Prostate gland (tissue), 2 donors: Measurements from ENCODE around the gene NTM.

Experiments used
- POLR2A ChIP-seq: fragments of 450-650 bp; IDR thresholded peaks from one replicate; pipeline ENCODE4 v1.6.1; 2016; ENCODE audit warnings: antibody characterized with exemption, mild to moderate bottlenecking
- POLR2AphosphoS5 ChIP-seq: sonication (generic); formaldehyde crosslinking; IDR thresholded peaks from one replicate; pipeline ENCODE4 v1.6.1; 2017; ENCODE audit warnings: antibody characterized with exemption
- TF ChIP-seq, protein P1 (sequence below), 4 experiments: fragments of 200-600 bp in 2 of 4; fragments of 450-650 bp in 2 of 4; sonication (generic) in 2 of 4; IDR thresholded peaks; 1 replicate in 3 of 4; 2 replicates in 1 of 4; pipeline ENCODE4 v1.5.1; 2016 to 2019; ENCODE audit warnings: antibody characterized with exemption in 4 of 4, mild to moderate bottlenecking in 2 of 4, moderate library complexity in 2 of 4

DNA sequence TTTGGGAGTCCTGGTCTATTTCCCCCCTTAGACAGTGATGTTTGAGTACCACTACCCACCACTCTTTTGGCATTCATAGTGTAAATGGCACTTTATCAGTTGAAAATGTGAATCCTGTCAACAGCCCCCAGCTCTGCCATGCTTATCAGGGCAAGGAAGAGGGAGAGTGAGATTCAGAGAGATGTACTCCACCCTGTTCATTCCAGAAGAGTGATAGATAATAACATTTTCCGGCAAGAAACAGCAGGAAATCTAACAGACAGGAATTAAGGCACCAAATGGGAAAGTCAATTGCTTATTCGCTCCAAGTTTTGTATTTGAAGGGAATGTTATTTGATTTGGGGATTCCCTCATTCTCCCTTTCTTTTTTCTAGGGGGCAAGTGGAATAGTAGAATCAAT is 681.9 kb downstream of the NTM start:
- TF ChIP-seq, protein P1, sequence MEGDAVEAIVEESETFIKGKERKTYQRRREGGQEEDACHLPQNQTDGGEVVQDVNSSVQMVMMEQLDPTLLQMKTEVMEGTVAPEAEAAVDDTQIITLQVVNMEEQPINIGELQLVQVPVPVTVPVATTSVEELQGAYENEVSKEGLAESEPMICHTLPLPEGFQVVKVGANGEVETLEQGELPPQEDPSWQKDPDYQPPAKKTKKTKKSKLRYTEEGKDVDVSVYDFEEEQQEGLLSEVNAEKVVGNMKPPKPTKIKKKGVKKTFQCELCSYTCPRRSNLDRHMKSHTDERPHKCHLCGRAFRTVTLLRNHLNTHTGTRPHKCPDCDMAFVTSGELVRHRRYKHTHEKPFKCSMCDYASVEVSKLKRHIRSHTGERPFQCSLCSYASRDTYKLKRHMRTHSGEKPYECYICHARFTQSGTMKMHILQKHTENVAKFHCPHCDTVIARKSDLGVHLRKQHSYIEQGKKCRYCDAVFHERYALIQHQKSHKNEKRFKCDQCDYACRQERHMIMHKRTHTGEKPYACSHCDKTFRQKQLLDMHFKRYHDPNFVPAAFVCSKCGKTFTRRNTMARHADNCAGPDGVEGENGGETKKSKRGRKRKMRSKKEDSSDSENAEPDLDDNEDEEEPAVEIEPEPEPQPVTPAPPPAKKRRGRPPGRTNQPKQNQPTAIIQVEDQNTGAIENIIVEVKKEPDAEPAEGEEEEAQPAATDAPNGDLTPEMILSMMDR (IDR thresholded peaks at IDR 0.05), result no peak
- TF ChIP-seq POLR2A (no peak), POLR2AphosphoS5 (no peak)
